AG08395 (cell line): ENCODE data around the gene P2RY6.
"Not testable (repeated sequence)": the region's sequence is repeated elsewhere in the genome, so short reads cannot be mapped to it uniquely, and the experiment has no call there.

ENCODE experiments used
- DNase-seq: peaks from one replicate; pipeline ENCODE4 v3.0.0; 2012; ENCODE audit warnings: mixed read lengths, low spot score

P2RY6 gene, protein sequence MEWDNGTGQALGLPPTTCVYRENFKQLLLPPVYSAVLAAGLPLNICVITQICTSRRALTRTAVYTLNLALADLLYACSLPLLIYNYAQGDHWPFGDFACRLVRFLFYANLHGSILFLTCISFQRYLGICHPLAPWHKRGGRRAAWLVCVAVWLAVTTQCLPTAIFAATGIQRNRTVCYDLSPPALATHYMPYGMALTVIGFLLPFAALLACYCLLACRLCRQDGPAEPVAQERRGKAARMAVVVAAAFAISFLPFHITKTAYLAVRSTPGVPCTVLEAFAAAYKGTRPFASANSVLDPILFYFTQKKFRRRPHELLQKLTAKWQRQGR

DNA sequence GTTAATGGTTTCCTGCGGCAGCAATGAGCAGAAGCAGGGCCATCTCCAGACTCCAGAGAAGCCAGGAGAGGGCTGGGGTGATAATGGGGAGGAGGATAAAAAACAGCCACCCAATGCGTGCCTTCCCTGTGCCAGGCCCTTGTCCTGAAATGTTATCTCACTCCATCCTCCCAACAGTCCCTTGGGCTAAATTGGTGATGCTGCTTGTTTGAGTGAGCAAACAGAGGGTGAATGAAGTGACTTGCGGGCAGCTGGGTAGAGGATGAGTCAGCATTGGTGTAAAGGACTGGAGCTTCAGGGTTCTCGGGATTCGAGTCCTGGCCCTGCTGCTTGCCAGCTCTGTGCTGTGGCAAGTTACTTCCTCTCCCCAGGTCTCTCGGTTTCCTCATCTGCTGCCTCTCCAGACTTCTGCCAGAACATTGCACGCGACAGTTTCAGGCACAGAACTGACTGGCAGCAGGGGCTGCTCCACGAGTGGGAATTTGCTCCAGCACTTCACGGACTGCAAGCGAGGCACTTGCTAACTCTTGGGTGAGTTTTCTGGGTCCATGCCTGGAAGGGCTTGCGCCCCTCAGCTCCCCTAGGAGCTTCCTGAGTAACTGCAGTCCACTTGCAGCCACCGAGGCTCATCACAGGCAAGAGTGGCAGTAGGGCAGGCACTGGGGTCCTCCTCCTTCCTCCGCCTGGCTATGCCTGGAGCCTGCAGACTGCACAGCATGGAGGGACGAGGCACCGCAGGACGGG is at the start of gene P2RY6:
TSS of gene P2RY6 (plus strand) at position 403 of the 744 bp plus-strand sequence. CDS start 24,181 bp downstream, outside the sequence.
- DNase-seq, result peak; percentile 61

DNA sequence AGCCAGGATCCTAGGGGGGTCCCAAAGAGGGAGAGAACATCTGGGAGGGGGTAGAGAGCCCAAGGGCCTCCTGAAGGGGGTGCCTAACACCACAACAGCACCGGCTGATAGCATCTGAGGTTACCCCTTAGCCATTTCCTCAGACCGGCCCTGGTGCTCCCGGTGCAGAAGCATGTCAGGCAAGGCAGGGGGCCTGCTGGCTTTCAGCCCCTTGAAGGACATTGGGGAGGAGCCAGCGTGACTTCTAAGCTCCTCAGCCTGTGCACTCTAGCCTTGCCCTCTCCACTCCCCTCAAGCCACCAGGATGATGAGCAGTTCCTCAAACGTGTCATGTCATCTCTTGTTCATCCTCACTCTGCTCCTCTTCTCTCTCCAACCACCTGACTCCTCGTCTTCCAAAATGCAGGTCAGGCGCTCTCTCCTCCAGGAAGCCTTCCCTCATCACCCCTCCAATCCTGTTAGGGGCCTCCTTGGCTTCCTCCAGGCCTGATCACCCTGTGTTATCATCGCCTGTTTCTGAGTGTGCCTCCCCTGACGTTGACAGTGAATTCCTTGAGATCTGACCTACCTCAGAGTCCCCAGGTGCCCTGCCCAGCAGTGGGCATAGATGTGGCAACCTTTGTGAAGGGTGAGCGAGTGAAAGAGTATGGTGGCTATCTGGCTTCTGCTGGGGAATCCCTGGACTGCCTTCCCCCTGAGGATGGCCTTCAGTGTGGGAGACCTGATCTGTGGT is 48.0 kb upstream of the P2RY6 start:
- no peak for DNase-seq

GRCh38 chr11:73225001-73225686 is 47.0 kb upstream of the P2RY6 start:
- no peak for DNase-seq

DNA sequence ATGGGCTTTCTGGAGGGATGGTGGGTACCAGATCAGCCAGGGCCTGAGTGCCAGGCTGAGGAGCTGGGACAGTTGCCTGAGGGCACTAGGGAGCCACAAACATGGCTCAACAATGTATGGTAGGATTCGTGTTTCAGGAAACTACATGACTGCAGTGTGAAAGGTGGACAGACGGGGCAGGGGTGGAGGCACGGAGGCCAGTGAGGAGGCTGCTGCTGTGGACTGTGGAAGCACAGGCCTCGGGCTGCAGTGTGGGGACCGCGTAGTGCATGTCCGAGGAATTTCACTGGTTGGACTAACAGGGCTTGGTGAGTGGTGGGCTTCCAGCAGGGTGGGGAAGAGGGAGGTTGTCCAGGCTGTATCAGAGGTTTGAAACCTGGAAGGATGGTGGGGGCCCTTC is 46.3 kb upstream of the P2RY6 start:
- no peak for DNase-seq

DNA sequence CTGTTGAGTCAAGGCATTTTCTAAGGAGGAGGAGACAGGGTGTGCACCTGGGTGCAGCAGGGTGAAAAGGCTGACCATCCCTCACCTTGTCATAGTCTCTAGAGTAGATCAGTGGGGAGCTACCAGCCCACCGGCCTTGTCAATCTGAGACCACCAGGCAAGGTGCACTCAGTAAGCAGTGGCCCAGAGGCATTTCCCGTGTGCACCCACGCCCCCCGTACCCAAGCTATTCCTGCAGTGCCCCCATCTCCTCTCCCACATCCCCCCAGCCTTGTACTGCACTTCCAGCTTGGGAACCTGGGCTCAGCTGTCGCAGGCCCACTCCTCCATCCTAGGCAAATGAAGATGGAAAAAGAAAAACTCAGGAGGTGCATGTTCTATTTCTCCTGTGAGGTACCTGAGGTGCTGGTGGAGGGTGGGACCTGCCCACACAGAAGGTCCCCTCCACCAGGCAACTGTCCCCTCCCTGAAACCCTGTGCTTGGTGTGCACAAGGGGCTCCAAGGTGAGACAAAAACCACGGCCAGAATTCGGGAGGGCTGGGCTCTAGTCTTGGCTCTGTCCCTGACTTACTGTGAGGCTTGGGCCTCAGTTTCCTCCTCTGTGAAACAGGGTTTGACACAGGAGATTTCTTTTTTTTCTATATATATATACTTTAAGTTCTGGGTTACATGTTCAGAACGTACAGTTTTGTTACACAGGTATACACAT is 45.7 kb upstream of the P2RY6 start:
- DNase-seq, result no peak

DNA sequence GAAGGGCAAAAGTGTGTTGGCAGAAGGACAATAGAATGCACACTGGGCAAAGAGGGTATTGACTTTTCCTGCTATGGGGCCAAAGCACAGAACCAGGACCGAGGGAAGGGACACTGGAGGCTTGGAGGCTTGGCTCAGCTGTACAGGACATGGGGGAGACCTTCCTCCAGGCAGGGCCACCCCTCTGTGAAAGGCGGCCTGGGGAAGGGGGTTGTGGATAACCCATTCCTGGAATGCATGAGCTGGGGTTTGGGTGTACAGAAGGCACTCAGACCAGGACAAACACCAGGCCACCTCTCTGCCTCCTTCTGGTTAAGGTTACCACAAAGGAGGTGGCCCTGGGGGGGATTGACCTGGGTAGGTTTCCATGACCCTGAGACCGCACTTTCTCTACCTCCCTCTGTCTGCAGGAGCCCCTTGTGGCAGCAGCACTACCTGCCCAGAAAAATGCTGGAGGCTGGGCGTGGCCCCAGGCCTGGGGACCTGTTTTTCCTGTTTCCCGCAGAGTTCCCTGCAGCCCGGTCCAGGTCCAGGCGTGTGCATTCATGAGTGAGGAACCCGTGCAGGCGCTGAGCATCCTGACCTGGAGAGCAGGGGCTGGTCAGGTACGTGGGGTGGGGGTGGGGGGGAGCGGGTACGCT is 44.4 kb upstream of the P2RY6 start:
- no peak for DNase-seq

DNA sequence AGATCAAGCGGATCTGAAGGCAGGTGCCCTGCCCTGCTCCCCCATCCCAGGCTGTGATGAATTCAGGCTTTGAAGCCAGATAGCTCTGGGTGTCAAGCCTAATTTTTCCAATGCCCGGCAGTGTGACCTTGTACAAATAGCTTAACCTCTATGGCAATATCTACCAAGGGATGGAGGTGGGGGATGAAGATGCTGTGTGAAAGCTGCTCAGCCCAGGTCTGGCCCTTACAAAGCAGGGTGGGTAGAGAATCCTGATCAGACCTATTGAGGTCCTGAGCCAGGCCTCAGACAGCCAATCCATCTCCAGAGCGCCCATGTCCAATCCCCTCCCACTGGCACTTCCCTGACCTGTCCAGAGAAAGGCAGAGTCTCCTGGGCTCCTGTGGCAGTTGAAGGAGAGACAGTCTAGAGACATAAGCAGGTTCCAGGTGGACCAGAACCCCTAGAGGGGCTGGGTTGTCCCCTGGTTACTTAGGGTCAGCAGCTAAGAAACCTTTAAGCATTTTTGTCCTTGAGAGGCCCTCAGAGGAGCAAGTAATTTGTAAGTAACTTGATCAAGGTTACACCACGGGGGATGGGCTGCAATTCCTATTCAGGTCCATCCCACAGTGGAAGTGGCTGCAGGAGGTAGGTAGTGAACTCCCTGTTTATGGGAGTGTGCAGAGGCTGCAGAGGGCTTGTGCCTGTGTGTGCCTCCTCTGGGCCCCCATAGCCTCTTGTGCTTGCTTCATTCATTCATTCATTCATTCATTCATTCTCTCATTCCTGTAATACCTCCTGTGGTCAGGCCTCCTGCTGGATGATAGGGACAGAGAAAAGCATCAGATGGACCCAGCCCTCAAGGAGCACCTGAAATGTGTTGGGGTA is 43.6 kb upstream of the P2RY6 start:
- no peak for DNase-seq

GRCh38 chr11:73229321-73229895 is 42.7 kb upstream of the P2RY6 start:
- DNase-seq, result no peak

DNA sequence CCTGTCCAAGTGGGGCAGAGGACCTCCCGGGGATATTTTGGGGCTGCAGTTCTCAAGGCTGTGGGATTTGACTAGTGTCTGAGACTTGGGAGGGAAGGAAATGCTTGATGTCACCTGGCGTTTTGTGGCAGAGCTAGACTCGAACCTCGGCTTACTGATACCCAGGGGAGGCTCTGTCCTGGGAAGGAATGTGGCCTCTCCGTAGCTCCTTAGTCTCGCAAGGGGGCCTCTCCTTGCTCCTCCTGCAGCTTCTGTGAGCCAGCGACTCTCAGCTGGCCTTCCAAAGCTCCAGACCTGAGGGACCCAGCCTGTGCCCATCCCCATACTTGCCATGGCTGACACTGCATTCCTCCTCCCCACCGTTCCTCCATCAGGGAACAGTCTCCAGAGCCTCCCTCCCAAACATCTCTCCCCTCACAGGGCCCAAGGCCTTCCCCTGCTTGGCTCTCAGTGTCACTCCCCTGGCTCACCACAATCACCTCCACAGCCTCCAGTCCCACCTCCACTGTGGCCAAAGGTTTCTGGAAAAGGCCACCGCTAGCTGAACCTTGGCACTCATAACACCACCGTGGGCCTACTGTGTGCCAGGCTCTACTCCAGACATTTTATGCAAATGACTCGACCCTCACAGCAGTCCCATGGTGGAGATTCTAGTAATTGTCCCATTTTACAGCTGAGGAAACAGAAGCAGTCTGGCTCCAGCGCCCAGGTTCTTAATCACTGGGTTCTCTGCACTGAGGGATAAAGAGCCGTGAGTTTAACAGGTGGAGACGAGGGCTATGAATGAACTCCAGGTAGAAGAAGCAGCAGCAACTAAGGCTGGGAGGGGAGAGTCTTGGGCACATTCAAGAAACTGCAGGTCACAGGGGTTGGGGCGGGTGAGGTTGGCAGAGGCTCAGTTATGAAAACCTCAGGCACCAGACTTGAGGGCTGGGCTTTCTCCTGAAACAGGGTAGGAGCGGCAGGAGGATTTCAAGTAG is 42.0 kb upstream of the P2RY6 start:
- DNase-seq, result no peak

DNA sequence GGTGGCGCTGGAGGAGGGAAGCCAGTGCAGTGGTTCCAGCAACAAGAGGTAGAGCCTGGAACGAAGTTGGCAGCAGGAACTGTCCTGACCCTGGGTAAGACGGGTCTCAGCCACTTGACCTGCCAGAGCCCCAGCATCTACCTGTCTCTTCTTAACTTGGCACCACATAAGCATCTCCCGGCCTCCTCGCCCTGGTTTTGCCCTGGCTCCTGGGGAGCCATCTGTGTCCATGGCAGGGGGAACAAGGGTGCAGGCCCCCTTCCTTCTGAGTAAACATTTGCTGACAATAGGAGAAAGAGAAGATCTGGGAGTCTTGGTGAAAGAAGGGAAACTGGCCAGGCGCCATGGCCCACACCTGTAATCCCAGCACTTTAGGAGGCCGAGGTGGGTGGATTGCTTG is 41.2 kb upstream of the P2RY6 start:
- DNase-seq, result no peak

GRCh38 chr11:73232487-73232886 is 39.7 kb upstream of the P2RY6 start:
- DNase-seq, result not testable (repeated sequence)

- no peak for DNase-seq
These were observed 38.9 kb upstream of the P2RY6 start for GRCh38 chr11:73233211-73233610.

- DNase-seq, result no peak
These were observed 38.3 kb upstream of the P2RY6 start for GRCh38 chr11:73233692-73234470.

- DNase-seq, result no peak
These were observed 37.5 kb upstream of the P2RY6 start for GRCh38 chr11:73234471-73235181.

DNA sequence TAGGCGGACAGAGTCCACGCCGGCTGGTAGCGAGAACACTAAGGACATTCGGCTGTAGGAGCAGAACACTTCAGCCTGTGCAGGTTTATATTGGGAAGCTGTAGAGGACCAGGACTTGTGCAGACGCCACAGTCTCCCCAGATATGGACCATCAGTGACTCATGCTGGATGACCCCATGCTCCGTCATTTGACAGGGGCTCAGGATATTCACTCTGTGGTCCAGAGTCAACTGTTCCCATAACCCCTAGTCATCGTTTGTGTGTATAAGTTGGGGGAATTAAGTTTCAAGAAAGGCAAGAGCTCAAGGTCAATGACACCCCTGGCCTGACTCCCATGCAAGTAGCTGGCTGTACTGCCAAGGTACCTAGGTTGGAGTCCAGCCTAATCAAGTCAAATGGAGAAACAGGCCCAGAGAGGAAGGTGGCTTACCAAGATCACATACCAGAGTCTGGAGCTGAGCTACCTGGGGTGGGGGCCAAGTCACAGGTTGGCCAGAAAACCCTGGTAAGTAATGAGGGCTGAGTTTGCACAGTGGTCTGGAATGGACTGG is 36.8 kb upstream of the P2RY6 start:
- DNase-seq, result no peak

DNA sequence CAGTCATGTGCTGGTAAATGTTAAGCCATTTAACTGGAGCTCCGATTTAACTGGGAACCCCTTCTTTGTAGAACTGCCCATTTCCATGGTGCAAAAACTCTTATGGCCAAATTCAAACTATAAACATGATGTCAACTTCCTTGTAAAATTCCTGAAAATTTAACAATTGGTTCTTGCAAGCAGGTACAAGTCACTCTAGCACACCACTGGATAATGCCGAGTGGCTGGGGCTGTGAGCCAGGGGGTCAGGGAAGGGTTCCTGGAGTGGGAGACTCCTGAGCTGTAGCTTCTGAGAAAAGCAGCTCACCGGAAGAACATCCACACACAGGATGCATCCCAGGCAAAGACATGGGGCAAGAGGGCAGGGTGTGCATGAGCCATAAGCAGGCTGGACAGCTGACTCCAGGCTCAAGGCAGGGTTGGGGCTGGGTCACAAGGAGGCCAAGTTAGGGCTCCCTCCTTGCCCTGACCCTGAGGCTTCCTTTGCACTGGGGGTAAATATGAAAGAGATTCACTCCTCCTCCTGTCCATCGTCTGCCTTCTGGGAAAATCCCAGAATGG is 35.9 kb upstream of the P2RY6 start:
- DNase-seq, result no peak
